OCI-LY1 (cell line): ENCODE measurements around the gene COMP.
A peak's percentile ranks its signal among the peaks of the same experiment; 100 is the strongest.

Experiments
- H2AFZ ChIP-seq: fragments of 200-600 bp; sonication (generic), shearing (Covaris generic); 2 replicates; pipeline ENCODE4 v1.6.0; 2014; ENCODE audit warnings: antibody characterized with exemption, mild to moderate bottlenecking, low read length
- H3F3A ChIP-seq: fragments of 200-600 bp; sonication (generic), shearing (Covaris generic); 2 replicates; pipeline ENCODE4 v1.6.0; 2014; ENCODE audit warnings: mild to moderate bottlenecking, antibody characterized with exemption, low read length, moderate library complexity; ENCODE audit not compliant: insufficient read depth
- H3K27ac ChIP-seq: fragments of 200-600 bp; sonication (generic); 2 replicates; pipeline ENCODE4 v1.5.1; 2014; ENCODE audit warnings: low read length, mixed run types, mild to moderate bottlenecking, low read depth; ENCODE audit not compliant: poor library complexity, severe bottlenecking
- H3K27me3 ChIP-seq: fragments of 200-600 bp; sonication (generic); 2 replicates; pipeline ENCODE4 v1.6.0; 2014; ENCODE audit warnings: antibody characterized with exemption, mild to moderate bottlenecking, low read length, moderate library complexity; ENCODE audit not compliant: insufficient read depth
- H3K36me3 ChIP-seq: fragments of 200-600 bp; sonication (generic); 2 replicates; pipeline ENCODE4 v1.6.1; 2014; ENCODE audit warnings: mild to moderate bottlenecking, antibody characterized with exemption, low read length, moderate library complexity, mixed read lengths; ENCODE audit not compliant: insufficient read depth
- H3K4me1 ChIP-seq: fragments of 200-600 bp; sonication (generic); 2 replicates; pipeline ENCODE4 v1.5.1; 2014; ENCODE audit warnings: mild to moderate bottlenecking, low read length, moderate library complexity; ENCODE audit not compliant: insufficient read depth, severe bottlenecking
- H3K4me2 ChIP-seq: fragments of 200-600 bp; sonication (generic), shearing (Covaris generic); 2 replicates; pipeline ENCODE4 v1.6.1; 2014; ENCODE audit warnings: low read length
- H3K4me3 ChIP-seq: fragments of 200-600 bp; sonication (generic); 2 replicates; pipeline ENCODE4 v1.5.1; 2014; ENCODE audit warnings: low read length, low read depth, mild to moderate bottlenecking, mixed read lengths; ENCODE audit not compliant: poor library complexity, severe bottlenecking
- H3K79me2 ChIP-seq: fragments of 200-600 bp; shearing (Covaris generic); 2 replicates; pipeline ENCODE4 v1.6.1; 2016; ENCODE audit warnings: mixed run types, low read length, mixed read lengths; ENCODE audit not compliant: insufficient read depth
- H3K9ac ChIP-seq: fragments of 200-600 bp; sonication (generic), shearing (Covaris generic); 2 replicates; pipeline ENCODE4 v1.6.1; 2014; ENCODE audit warnings: mild to moderate bottlenecking, low read length, mixed read lengths
- H3K9me2 ChIP-seq: fragments of 200-600 bp; sonication (generic), shearing (Covaris generic); 2 replicates; pipeline ENCODE4 v1.6.1; 2014; ENCODE audit warnings: low read depth, mild to moderate bottlenecking, low read length, mixed read lengths
- H3K9me3 ChIP-seq: fragments of 200-600 bp; shearing (Covaris generic); 2 replicates; pipeline ENCODE4 v1.6.1; 2014; ENCODE audit warnings: low read length, mixed read lengths
- H4K20me1 ChIP-seq: fragments of 200-600 bp; sonication (generic), shearing (Covaris generic); 2 replicates; pipeline ENCODE4 v1.6.0; 2016; ENCODE audit warnings: mild to moderate bottlenecking, low read length; ENCODE audit not compliant: insufficient read depth
- EZH2 ChIP-seq: fragments of 200-600 bp; sonication (generic), shearing (Covaris generic); IDR thresholded peaks from 2 replicates; pipeline ENCODE4 v1.8.0; 2017; ENCODE audit warnings: borderline replicate concordance, mixed run types, mild to moderate bottlenecking, antibody characterized with exemption, low read length, moderate library complexity, mixed read lengths
- TF ChIP-seq, protein P1 (sequence below): fragments of 200-600 bp; sonication (generic), shearing (Covaris generic); IDR thresholded peaks from 2 replicates; pipeline ENCODE4 v1.5.1; 2017; ENCODE audit warnings: mild to moderate bottlenecking, antibody characterized with exemption, low read length, moderate library complexity, mixed read lengths

The COMP gene

DNA sequence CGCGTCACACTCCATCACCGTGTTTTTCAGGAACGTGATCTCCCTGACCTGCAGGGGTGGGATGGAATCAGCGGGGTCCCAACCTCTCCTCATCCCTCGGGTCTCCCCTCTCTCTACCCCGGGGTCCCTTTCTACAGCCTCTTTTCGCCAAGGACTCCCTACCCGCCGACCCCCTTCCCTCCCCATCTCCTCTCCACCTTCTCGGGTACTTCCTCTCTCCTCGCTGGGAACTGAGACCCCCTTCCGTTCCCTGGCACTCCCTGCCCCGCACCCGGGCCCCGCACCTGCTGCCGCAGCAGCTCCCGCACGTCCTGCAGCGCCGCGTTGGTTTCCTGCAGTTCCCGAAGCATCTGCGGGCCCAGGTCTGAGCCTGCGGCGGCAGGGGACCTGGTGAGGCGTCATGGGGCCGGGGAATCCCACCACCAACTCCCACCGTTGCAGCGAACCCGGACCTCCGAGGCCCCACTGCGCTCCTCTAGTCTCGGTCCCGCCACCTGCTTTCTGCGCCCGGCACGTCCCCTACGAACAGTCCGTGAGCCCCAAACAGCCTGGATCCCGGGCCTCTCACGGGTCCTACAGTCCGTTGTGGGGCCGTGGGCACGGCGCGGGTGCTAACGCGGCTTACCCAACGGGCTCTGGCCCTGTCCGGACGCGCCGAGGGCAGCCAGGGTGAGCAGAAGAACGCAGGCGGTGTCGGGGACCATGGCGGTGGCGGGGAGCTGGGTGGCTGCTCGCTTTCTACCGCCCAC is at the start of gene COMP:
Gene COMP (minus strand): TSS at position 740 of the 749 bp plus-strand sequence. CDS start 36 bp downstream, at position 704.
- no peak within 1 kb of the TSS for H2AFZ ChIP-seq
- no peaks in the 10 kb centered on the region for H3K36me3 ChIP-seq
- no peaks in the 10 kb centered on the region for H3K9me2 ChIP-seq
- H3K9ac ChIP-seq = no peak within 1 kb of the TSS
- H3F3A ChIP-seq = no peaks in the 10 kb centered on the region
- no peaks in the 10 kb centered on the region for H3K79me2 ChIP-seq
- H3K4me2 ChIP-seq = no peak within 1 kb of the TSS
- H3K27me3 ChIP-seq = peaks cover 7% of the 10 kb centered on the region; the same call in 1 of the 2 replicates
- H3K4me3 ChIP-seq = no peak within 1 kb of the TSS
- no peaks in the 10 kb centered on the region for H4K20me1 ChIP-seq
- no peak within 1 kb of the TSS for H3K27ac ChIP-seq
- TF ChIP-seq, protein P1, sequence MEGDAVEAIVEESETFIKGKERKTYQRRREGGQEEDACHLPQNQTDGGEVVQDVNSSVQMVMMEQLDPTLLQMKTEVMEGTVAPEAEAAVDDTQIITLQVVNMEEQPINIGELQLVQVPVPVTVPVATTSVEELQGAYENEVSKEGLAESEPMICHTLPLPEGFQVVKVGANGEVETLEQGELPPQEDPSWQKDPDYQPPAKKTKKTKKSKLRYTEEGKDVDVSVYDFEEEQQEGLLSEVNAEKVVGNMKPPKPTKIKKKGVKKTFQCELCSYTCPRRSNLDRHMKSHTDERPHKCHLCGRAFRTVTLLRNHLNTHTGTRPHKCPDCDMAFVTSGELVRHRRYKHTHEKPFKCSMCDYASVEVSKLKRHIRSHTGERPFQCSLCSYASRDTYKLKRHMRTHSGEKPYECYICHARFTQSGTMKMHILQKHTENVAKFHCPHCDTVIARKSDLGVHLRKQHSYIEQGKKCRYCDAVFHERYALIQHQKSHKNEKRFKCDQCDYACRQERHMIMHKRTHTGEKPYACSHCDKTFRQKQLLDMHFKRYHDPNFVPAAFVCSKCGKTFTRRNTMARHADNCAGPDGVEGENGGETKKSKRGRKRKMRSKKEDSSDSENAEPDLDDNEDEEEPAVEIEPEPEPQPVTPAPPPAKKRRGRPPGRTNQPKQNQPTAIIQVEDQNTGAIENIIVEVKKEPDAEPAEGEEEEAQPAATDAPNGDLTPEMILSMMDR = no peak
- no peak for TF ChIP-seq EZH2
- H3K9me3 ChIP-seq = no peaks in the 10 kb centered on the region
- no peaks in the 10 kb centered on the region for H3K4me1 ChIP-seq

DNA sequence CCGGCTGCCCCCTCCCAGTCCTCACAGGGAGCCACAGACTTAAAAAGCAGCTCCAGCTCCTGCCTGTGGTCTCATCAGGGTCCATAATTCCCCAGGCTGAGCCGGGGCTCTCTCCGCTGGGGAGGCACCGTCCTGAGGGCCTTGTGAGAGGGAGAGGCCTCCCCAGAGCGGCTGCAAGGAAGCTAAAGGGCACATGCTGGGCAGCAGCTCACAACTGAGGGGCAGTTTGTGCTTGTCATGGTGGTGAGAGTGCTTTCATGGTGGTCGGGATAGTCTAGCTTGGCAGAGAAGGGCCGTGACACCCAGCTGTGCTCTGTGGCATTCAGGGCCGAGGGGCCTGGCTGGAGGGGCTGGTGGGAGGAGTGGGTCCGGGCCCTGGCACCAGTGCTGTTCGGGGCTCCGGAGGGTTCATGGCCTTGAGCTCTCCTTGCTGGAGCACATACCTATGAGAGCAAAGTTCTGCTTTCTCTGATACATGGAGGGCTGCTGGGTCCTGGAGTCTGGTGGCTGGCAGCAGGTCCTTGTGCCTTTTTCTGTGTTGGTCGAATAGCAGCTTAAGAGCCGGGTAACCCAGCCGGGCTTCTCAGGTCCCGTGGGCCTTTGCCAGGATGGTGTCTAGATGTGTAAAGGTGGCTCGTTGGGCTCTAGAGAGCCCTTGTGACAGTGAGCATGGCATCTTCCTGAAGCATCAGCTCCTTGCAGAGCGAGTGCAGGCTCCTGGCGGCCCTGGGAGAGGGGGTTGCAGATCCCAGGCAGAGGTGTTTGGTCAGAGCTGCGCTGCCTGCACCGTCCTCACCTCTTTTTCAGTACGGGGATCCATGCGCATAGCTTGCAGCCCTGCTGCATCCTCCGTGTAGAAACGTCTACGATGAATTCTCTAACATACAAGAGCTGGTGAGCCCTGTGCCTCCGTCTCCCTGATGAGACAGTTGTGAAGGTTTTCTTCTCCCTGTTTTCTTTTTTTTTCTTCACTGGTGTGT is 49.5 kb upstream of the COMP start:
- Histone ChIP-seq H3K79me2 (peaks cover 96% of the 10 kb centered on the region), H3K9me2 (no peaks in the 10 kb centered on the region), H3K9ac (peak overlapping the region; percentile 17; the same call in 1 of the 2 replicates), H4K20me1 (no peaks in the 10 kb centered on the region), H3K27ac (no peak overlapping the region), H2AFZ (no peak overlapping the region), H3K36me3 (peaks cover 43% of the 10 kb centered on the region), H3K4me3 (peak overlapping the region; percentile 32), H3K4me1 (peaks cover 79% of the 10 kb centered on the region), H3F3A (no peaks in the 10 kb centered on the region), H3K9me3 (no peaks in the 10 kb centered on the region), H3K27me3 (no peaks in the 10 kb centered on the region), H3K4me2 (peak overlapping the region; percentile 49)
- no peak for TF ChIP-seq EZH2
- TF ChIP-seq, protein P1 = no peak

DNA sequence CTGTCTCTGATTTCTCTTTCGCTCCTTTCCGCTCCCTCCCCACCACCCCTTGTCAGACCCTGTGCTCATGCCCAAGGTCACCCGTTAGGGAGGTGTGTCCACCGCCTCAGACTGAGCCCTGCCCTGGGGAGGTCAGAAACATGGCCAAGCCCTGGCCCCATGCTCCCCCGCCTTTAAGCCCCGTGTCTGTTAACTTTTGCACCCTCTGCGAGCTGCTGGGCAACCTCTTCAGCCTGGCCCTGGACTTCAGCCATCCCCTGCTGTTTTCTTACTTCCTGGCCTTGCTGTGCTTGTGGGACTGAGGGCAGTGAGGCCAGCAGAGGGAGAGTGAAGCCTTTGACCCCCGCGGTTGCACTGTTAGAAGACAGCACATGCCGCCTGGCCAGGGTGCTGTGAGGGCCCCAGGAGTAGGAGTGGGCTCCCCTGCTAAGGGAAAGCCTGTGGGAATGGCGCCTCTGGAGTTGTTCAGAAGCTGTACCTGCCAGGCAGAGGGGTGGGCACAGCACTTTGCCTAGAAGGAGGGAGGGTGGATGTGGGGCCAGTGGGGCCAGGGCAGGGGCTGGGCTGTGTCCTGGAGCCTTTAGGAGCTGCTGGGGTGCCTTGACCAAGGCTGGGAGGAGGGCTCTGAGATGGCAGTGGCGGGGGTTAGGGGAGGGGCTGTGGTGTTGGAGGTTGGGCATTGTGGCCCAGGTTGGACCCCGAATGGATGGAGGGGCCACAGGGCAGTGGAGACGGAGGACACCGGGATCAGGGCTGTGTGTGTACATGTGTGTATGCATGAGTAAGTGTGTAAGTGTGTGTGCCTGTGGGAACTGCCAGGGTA is 48.6 kb upstream of the COMP start:
- no peaks in the 10 kb centered on the region for H3K9me2 ChIP-seq
- peak overlapping the region; percentile 49; the same call in 1 of the 2 replicates for H3K4me2 ChIP-seq
- peaks cover 47% of the 10 kb centered on the region for H3K36me3 ChIP-seq
- H3K9ac ChIP-seq = peak overlapping the region; percentile 17; the same call in 1 of the 2 replicates
- no peaks in the 10 kb centered on the region for H4K20me1 ChIP-seq
- peaks cover 76% of the 10 kb centered on the region for H3K4me1 ChIP-seq
- no peaks in the 10 kb centered on the region for H3K27me3 ChIP-seq
- H3K9me3 ChIP-seq = no peaks in the 10 kb centered on the region
- TF ChIP-seq, protein P1 = no peak
- no peak for TF ChIP-seq EZH2
- H3K27ac ChIP-seq = no peak overlapping the region
- peaks cover 96% of the 10 kb centered on the region for H3K79me2 ChIP-seq
- H3K4me3 ChIP-seq = peak overlapping the region; percentile 32
- no peak overlapping the region for H2AFZ ChIP-seq
- H3F3A ChIP-seq = no peaks in the 10 kb centered on the region
